GM21737 (cell line): ENCODE results near the gene IRS4.

Experiments used
- ATAC-seq: cut with Tn5 transposase; IDR thresholded peaks from one replicate; pipeline ENCODE4 v1.9.1; 2021; ENCODE audit warnings: mild to moderate bottlenecking, moderate library complexity; ENCODE audit not compliant: unreplicated experiment

IRS4 gene

GRCh38 chrX:108736509-108737479, at the start of gene IRS4:
Gene IRS4, minus strand, starts transcription at chrX:108736563.
- ATAC-seq = no peak

- no peak for ATAC-seq
Observed at GRCh38 chrX:108772549-108772948, 36.2 kb upstream of the IRS4 start.

DNA sequence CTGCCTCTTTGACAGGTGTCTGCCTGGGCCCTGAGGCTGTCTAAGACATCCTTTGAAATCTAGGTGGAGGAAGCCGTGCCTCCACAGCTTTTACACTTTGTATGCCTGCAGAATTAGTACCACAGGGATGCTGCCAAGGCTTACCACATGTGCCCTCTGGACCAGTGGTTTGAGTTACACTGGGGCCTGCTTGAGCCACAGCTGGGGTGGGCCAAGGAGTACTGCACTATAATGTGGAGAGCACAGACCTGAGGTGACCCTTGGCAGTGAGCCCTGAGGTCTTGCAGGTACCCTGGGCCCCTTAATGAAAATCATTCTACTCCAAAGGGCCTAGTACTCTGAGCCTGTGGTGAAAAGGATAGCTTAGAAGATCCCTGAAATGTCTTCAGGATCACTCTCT, 27.2 kb upstream of the IRS4 start:
- no peak for ATAC-seq

DNA sequence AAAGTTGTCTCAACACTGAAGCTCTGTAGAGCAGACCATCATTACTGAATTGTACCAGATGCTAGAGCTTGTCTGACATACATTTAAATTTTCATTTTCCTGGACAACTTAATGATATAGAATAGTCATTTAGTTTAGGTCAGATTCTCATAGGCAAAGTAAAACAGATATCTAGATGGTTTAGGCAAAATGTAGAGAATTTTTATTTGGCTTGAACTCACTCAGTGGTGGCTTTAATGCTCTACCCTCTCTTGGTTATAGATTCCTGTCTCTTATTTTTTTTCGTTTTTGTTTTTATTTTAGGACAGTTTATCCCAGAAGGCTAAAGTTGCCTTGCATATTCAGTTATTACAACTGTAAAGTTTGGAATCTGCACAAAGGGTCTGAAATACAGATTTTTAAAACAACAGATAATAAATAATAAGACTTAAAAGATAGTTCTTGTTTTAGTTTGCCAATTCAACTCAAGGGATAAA, 4.0 kb upstream of the IRS4 start:
- ATAC-seq = no peak

DNA sequence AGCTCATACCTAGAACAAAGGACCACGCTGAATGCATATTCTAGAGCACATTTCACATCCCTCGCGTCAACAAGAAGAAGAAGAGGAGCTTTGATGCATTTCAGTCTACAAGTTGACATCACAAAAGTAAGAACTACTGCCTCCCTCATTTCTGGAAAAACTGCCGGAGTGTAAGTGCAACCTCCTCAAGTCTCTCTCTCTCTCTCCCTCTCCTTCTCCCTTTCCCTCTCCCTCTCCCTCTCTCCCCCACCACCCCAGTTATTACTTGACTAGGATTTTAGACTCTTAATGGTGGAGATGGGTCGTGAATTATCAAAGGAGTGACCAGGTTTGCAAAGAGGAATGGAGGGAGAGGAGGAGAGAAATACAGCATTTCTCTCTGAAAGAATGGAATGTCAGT, 1.4 kb upstream of the IRS4 start:
- ATAC-seq = no peak

- ATAC-seq = no peak
Observed at GRCh38 chrX:108735679-108736508, 469 bp downstream of the IRS4 start.

GRCh38 chrX:108735091-108735678, 1.2 kb downstream of the IRS4 start:
- no peak for ATAC-seq

DNA sequence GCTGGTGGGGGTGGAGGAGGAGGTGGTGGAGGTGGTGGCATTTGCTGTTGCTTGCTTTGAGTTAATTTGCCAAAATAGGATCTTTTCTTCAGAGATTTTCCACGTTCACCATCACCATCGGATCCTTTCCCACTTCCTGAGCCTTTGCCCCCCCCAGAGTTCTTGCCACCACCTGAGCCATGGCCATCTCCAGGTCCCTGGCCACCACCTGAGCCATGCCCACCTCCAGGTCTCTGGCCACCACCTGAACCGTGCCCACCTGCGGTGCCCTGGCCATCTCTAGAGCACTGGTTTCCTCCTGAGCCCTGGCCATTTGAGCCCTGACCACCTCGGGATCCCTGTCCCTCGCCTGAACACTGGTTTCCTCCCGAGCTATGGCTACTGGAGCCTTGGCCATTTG, 1.9 kb downstream of the IRS4 start:
- no peak for ATAC-seq

DNA sequence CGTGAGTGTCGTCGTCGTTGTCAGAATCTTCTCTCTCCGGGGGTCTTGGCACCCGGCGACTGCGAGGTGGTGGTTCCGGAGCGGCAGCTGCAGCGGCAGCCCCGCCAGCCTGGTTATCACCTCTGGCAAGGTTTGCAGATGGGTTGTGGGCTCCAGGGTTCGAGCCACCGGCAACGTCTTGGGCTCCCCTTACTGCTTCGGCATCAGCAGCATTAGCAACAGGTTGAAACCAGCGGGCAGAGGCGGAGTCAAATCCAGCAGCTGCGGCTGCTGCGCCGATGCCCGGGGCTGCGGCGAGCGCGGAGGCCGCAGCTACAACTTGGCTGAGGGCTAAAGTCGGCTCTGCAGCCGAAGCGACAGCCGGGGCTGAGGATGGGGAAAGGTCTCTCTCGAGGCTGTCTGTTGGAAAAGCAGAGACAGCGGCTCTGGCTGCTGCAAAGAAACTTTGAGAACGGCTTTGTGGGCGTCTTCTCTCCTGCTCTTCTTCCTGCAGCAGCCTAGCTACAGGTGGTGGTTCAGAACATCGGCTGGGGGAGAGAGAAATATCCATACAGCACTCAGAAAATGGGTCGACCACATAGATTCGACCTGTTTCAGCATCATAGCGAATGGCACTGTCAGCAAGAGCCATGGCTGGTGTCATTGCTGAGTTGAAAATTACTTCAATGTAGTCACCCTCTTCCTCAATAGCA, 3.6 kb downstream of the IRS4 start:
- ATAC-seq = no peak

DNA sequence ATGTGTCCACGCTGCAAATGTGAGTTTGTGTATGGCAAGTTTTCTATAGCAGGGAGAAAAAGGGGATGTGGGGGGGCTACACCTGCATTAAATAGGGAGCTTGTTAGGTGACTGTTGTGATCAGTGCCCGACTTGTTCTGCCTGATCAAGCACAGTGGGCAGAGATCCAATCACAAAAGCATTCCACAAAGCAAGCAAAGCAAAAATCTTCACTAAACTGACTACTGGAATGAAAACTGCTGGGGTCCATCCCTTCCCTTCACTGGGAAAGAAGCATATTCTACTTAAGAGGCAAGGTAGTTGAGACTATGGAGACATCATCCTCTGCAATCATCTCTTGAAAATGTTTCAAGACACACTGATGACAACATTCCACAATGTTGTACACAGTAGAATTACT, 5.2 kb downstream of the IRS4 start:
- ATAC-seq = no peak

DNA sequence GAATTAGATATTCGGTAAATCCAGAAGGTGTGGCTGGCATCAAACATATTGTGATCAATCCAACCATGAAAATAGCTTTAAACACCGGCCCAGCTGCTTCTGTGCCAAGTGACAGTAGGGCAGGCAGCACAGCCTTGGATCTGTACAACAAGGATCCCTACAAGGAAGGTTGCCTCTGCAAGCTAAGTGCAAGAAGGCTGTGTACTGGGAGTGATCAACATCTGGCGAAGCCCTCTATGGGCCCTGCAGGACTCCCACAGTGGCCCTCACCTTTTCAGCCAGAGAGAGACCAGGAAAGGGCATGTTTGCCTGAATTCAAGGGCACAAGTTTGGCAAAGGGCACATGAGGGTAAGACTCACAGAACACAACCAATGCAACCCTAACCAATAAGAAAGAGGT, 9.6 kb downstream of the IRS4 start:
- no peak for ATAC-seq

- ATAC-seq = no peak
Observed at GRCh38 chrX:108722561-108722960, 13.8 kb downstream of the IRS4 start.

DNA sequence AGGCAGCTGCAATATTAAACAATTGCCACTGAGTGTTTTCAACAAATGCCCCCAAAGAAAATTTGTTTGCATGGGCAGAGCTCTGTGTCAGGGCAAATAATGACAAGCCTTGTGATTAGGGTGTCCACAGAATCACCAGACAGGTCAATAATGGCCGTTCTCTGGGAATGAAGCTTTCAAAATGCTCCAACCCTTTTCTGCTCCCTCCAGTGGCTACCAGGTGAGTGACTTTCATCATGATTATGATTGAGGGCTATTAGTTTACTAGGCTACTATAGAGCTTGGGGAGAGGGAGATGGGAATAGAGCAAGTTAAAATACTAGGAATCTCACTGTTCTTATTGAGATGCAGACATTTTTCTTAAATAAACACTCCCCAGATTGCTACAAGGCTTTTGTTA, 23.5 kb downstream of the IRS4 start:
- no peak for ATAC-seq

GRCh38 chrX:108704839-108705238, 31.5 kb downstream of the IRS4 start:
- ATAC-seq = no peak

- no peak for ATAC-seq
Observed at GRCh38 chrX:108702530-108702929, 33.8 kb downstream of the IRS4 start.

- no peak for ATAC-seq
Observed at GRCh38 chrX:108701633-108702032, 34.7 kb downstream of the IRS4 start.

GRCh38 chrX:108699368-108699767, 37.0 kb downstream of the IRS4 start:
- no peak for ATAC-seq

DNA sequence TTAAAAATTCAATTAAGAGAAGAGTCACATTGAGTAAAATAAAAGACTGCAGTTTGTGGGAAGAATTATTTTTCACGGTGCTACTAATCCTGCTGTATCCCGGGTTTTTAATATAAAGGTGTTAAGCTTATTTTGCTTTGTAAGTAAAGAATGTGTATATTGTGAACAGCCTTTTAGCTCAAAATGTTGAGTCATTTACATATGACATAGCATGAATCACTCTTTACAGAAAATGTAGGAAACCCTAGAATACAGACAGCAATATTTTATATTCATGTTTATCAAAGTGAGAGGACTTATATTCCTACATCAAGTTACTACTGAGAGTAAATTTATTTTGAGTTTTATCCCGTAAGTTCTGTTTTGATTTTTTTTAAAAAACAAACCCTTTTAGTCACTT, 39.7 kb downstream of the IRS4 start:
- no peak for ATAC-seq
